HepG2 (cell line): ENCODE data around the gene DHX32. TPM values are rescaled to one million over a fixed set of nuclear protein-coding genes. Genes with fewer than 3 reads are reported as not detected.

Experiments used
- ATAC-seq: fragments of 200-7000 bp; cut with Tn5 transposase; 3 replicates; pipeline ENCODE4 v1.9.1; 2020; ENCODE audit warnings: mild to moderate bottlenecking, moderate library complexity
- BruUV-seq: library from RNA; stranded (reverse); fragments of 400-500 nt; replicated peaks from 2 replicates; lab custom pipeline; 2021; lab: Mats Ljungman, UMichigan
- CTCF ChIA-PET: fragments of 300-600 bp; formaldehyde crosslinking; extraction: SDS; loops from one replicate; lab custom pipeline; 2021; ENCODE audit warnings: low total read pairs, inconsistent platforms, low intra/inter-chr PET ratio; lab: Yijun Ruan, JAX
- POLR2A ChIA-PET: fragments of 350-600 bp; sonication (Branson Sonifier 250); formaldehyde crosslinking; loops from one replicate; lab custom pipeline; 2020; ENCODE audit warnings: antibody characterized with exemption, inconsistent platforms; lab: Yijun Ruan, JAX
- DNase-seq: peaks from one replicate; pipeline ENCODE4 v3.0.0-alpha.2; 2015; ENCODE audit warnings: low spot score
- FAIRE-seq: peaks from 3 replicates; lab custom pipeline; 2011; peaks lifted over from hg19 to GRCh38; lab: Jason Lieb, UNC
- H2AFZ ChIP-seq: one replicate; pipeline ENCODE4 v1.6.1; 2011; ENCODE audit warnings: low read length, inconsistent platforms
- H3K27ac ChIP-seq: fragments of 300-600 bp; 3 replicates; pipeline ENCODE4 v1.8.0; 2011; ENCODE audit warnings: mixed run types, mild to moderate bottlenecking, mixed read lengths, low read length, inconsistent platforms; ENCODE audit not compliant: insufficient read depth; ENCODE audit errors: extremely low read length
- H3K27me3 ChIP-seq, 2 experiments: fragments of 200-600 bp in 1 of 2; 2 replicates in 1 of 2; 3 replicates in 1 of 2; pipeline versions ENCODE4 v1.6.0 to v1.8.0; 2011; ENCODE audit warnings: low read length in 2 of 2, mild to moderate bottlenecking in 2 of 2, moderate library complexity in 2 of 2, inconsistent platforms in 1 of 2; ENCODE audit not compliant: insufficient read depth in 2 of 2, control insufficient read depth in 1 of 2
- H3K36me3 ChIP-seq, 2 experiments: fragments of 200-600 bp in 1 of 2; replicated peaks in 1 of 2; 2 replicates in 1 of 2; 3 replicates in 1 of 2; pipeline versions ENCODE4 v1.5.1 to v1.8.0; 2011; ENCODE audit warnings: low read length in 2 of 2, inconsistent platforms in 1 of 2; ENCODE audit not compliant: insufficient read depth in 2 of 2, control insufficient read depth in 1 of 2
- H3K4me1 ChIP-seq: 2 replicates; pipeline ENCODE4 v1.5.1; 2012; ENCODE audit warnings: low read length, inconsistent platforms; ENCODE audit not compliant: insufficient read depth
- H3K4me2 ChIP-seq: 2 replicates; pipeline ENCODE4 v1.6.0; 2011; ENCODE audit warnings: low read depth, low read length, inconsistent platforms
- H3K4me3 ChIP-seq, 3 experiments: fragments of 200-600 bp in 1 of 3; sonication (generic), shearing (Covaris generic) in 1 of 3; replicated peaks in 1 of 3; 2 replicates each; pipeline ENCODE4 v1.5.1; 2011 to 2016; ENCODE audit warnings: low read length in 3 of 3, inconsistent platforms in 2 of 3, low read depth in 2 of 3, mild to moderate bottlenecking in 2 of 3, control low read depth in 1 of 3, mixed read lengths in 1 of 3; ENCODE audit not compliant: insufficient read depth in 1 of 3
- H3K79me2 ChIP-seq: one replicate; pipeline ENCODE4 v1.6.1; 2011; ENCODE audit warnings: low read length, inconsistent platforms; ENCODE audit not compliant: insufficient read depth
- H3K9ac ChIP-seq: 2 replicates; pipeline ENCODE4 v1.6.0; 2011; ENCODE audit warnings: mild to moderate bottlenecking, low read depth, low read length, inconsistent platforms; ENCODE audit not compliant: insufficient read depth
- H3K9me3 ChIP-seq: 2 replicates; pipeline ENCODE4 v1.5.1; 2012; ENCODE audit warnings: mild to moderate bottlenecking, low read length
- H4K20me1 ChIP-seq: 2 replicates; pipeline ENCODE4 v1.6.0; 2011; ENCODE audit warnings: inconsistent platforms, mild to moderate bottlenecking, low read length, moderate library complexity; ENCODE audit not compliant: insufficient read depth
- ATF5 ChIP-seq: sonication (generic); formaldehyde crosslinking; IDR thresholded peaks from 2 replicates; pipeline ENCODE4 v1.4.0; 2020; ENCODE audit warnings: mild to moderate bottlenecking, low read depth, missing genetic modification reagents
- CBX2 ChIP-seq, 2 experiments: fragments of 200-600 bp in 1 of 2; sonication (generic); formaldehyde crosslinking in 1 of 2; IDR thresholded peaks; 2 replicates each; pipeline versions ENCODE4 v1.7.0 to v1.8.1; 2018 to 2022; ENCODE audit warnings: low read depth in 2 of 2, low read length in 1 of 2, mild to moderate bottlenecking in 1 of 2, missing genetic modification reagents in 1 of 2
- CTCF ChIP-seq: sonication (generic); formaldehyde crosslinking; IDR thresholded peaks from 2 replicates; pipeline ENCODE4 v1.5.0; 2020; ENCODE audit warnings: mild to moderate bottlenecking, missing genetic modification reagents, moderate library complexity
- KLF16 ChIP-seq, 2 experiments: sonication (generic) in 1 of 2; formaldehyde crosslinking in 1 of 2; IDR thresholded peaks; 2 replicates each; pipeline versions ENCODE4 v1.6.1 to v1.8.0; 2016 to 2023; ENCODE audit warnings: missing genetic modification reagents in 2 of 2, missing compliant biosample characterization in 1 of 2
- MNT ChIP-seq: fragments of 450-650 bp; IDR thresholded peaks from 2 replicates; pipeline ENCODE4 v1.6.1; 2016
- PHF21A ChIP-seq: sonication (generic); formaldehyde crosslinking; IDR thresholded peaks from 2 replicates; pipeline ENCODE4 v1.5.0; 2020; ENCODE audit warnings: mild to moderate bottlenecking, missing genetic modification reagents
- STAG1 ChIP-seq: sonication (generic); formaldehyde crosslinking; IDR thresholded peaks from 2 replicates; pipeline ENCODE4 v1.4.0; 2020; ENCODE audit warnings: missing genetic modification reagents
- TEAD2 ChIP-seq: sonication (generic); formaldehyde crosslinking; IDR thresholded peaks from 2 replicates; pipeline ENCODE4 v1.9.0; 2021; ENCODE audit warnings: missing genetic modification reagents
- TFE3 ChIP-seq: IDR thresholded peaks from 2 replicates; pipeline ENCODE4 v1.6.1; 2016
- ZGPAT ChIP-seq: IDR thresholded peaks from 2 replicates; pipeline ENCODE4 v1.6.1; 2016; ENCODE audit warnings: mild to moderate bottlenecking
- ZNF230 ChIP-seq: sonication (generic); formaldehyde crosslinking; IDR thresholded peaks from 2 replicates; pipeline ENCODE4 v1.4.0; 2020; ENCODE audit warnings: mild to moderate bottlenecking, missing genetic modification reagents
- ZNF276 ChIP-seq: sonication (generic); formaldehyde crosslinking; IDR thresholded peaks from 2 replicates; pipeline ENCODE4 v1.4.0; 2020; ENCODE audit warnings: mild to moderate bottlenecking, low read depth, missing genetic modification reagents
- ZNF740 ChIP-seq: sonication (generic); formaldehyde crosslinking; IDR thresholded peaks from 2 replicates; pipeline ENCODE4 v1.4.0; 2020; ENCODE audit warnings: missing genetic modification reagents
- WGBS: methylation state at CpG from one replicate; pipeline ENCODE4 v1.1.6; 2017; ENCODE audit warnings: low lambda C conversion rate; 5-methylcytosine and 5-hydroxymethylcytosine counted together
- in situ Hi-C: cut with HindIII; loops from 2 replicates; pipeline ENCODE4 v1.10.0; 2017; ENCODE audit warnings: low pct_unique_long_range_greater_than_20kb; ENCODE audit not compliant: extremely low pct_ligation_motif_present
- intact Hi-C: fragments of 100-400 bp; cut with micrococcal nuclease; formaldehyde crosslinking; loops from one replicate; pipeline ENCODE4 v1.10.0; 2022; ENCODE audit not compliant: unreplicated experiment
- polyA plus RNA-seq, 8 experiments: library from polyadenylated mRNA; depleted of rRNA in 3 of 8; stranded (reverse) in 7 of 8; unstranded in 1 of 8; fragments of >200 nt; fragmentation: Illumina TruSeq in 4 of 8; extraction: Trizol in 4 of 8; gene quantifications; 2 replicates each; pipeline versions ENCODE4 v1.2.1 to v1.2.3, GENCODE V29; 2011 to 2016; ENCODE audit warnings: low read depth in 4 of 8, missing spikeins in 1 of 8, mixed read lengths in 1 of 8; ENCODE audit not compliant: insufficient read depth in 1 of 8
- total RNA-seq, 5 experiments: library from RNA; depleted of rRNA; stranded (reverse); fragments of >200 nt; fragmentation: Illumina TruSeq; extraction: Trizol; gene quantifications; 2 replicates each; pipeline ENCODE4 v1.2.3, GENCODE V29; 2016; ENCODE audit warnings: low read depth in 1 of 5

DHX32 gene
- total and polyA plus RNA-seq, 2 of the 13 experiments (the other 11 are each of a cell fraction or from before 2014, with no cell fraction given) = 15.5 to 16.5 TPM

- H4K20me1 ChIP-seq = no peaks in the 10 kb centered on the region
- H2AFZ ChIP-seq = no peak overlapping the region
- peak; percentile 66 for ATAC-seq
- H3K4me1 ChIP-seq = no peaks in the 10 kb centered on the region
- WGBS = 41% methylated on average over 7 of the region's 7 CpGs
- no peaks in the 10 kb centered on the region for H3K27me3 ChIP-seq
- POLR2A ChIA-PET = no interaction called here
- intact Hi-C loops (loop anchor here (2.0 to 5.0 kb wide), 4 partner anchors 66 to 729 kb away; no protein-coding TSS in a partner anchor), in situ Hi-C loops (no loop called here)
- H3K36me3 ChIP-seq = peaks cover 12% of the 10 kb centered on the region in 2 experiments; a peak in 4 of 5 replicates
- no TSS peak for BruUV-seq
- H3K4me2 ChIP-seq = no peak overlapping the region
- no peak overlapping the region for H3K4me3 ChIP-seq
- H3K9me3 ChIP-seq = no peaks in the 10 kb centered on the region
- H3K9ac ChIP-seq = no peak overlapping the region
- no peak overlapping the region for H3K27ac ChIP-seq
- peak; percentile 48 for DNase-seq
- peak; percentile 83 for FAIRE-seq
- CTCF ChIA-PET = interaction anchor here (1.1 to 1.2 kb wide), 3 partner anchors 65 to 636 kb away, joined by 3 to 4 read pairs (median 3); no protein-coding TSS in a partner anchor
- H3K79me2 ChIP-seq = no peaks in the 10 kb centered on the region
- TF ChIP-seq TFE3 (CRISPR knock-in tag) = no peak
- TF ChIP-seq CBX2 (IDR thresholded peaks at IDR 0.05; ENCODE audit: low read depth, low read length) = no peak
- TF ChIP-seq CBX2 (CRISPR knock-in tag; IDR thresholded peaks at IDR 0.05; ENCODE audit: low read depth) = no peak
- TF ChIP-seq KLF16 (CRISPR knock-in tag; IDR thresholded peaks at IDR 0.05) = no peak
- TF ChIP-seq PHF21A (CRISPR knock-in tag) = no peak
- no peak for TF ChIP-seq ZNF740 (CRISPR knock-in tag)
- no peak for TF ChIP-seq ZNF230 (CRISPR knock-in tag)
- TF ChIP-seq STAG1 = peak; percentile 75
- no peak for TF ChIP-seq MNT
- TF ChIP-seq ZGPAT (CRISPR knock-in tag) = no peak
- TF ChIP-seq CTCF (CRISPR knock-in tag) = peak; percentile 71
- no peak for TF ChIP-seq ATF5
- TF ChIP-seq TEAD2 (CRISPR knock-in tag) = no peak
- no peak for TF ChIP-seq ZNF276 (CRISPR knock-in tag)
Measured at GRCh38 chr10:125868372-125868975, 12.6 kb downstream of the DHX32 start.
